Stimulated activated CD8-positive, alpha-beta memory T cell treated with anti-CD3 and anti-CD28 coated beads, Interleukin-4, amount 100 ng/mL, for 24 hours (primary cell): ENCODE measurements around the gene RNGTT.
"Not testable (repeated sequence)": the region's sequence is repeated elsewhere in the genome, so short reads cannot be mapped to it uniquely, and the experiment has no call there.

Experiments used
- DNase-seq: peaks from one replicate; pipeline ENCODE4 v3.0.0-alpha.2; 2020; ENCODE audit warnings: low read depth

RNGTT gene

GRCh38 chr6:88864359-88865054 lies 98.9 kb downstream of the RNGTT start:
- DNase-seq, result no peak

- no peak for DNase-seq
Measured at GRCh38 chr6:88860310-88860709, 103.1 kb downstream of the RNGTT start.

GRCh38 chr6:88858455-88858854 lies 105.0 kb downstream of the RNGTT start:
- DNase-seq, result no peak

- no peak for DNase-seq
Measured at GRCh38 chr6:88856566-88856965, 106.9 kb downstream of the RNGTT start.

- DNase-seq, result no peak
Measured at GRCh38 chr6:88855541-88856147, 107.8 kb downstream of the RNGTT start.

- no peak for DNase-seq
Measured at GRCh38 chr6:88852775-88853174, 110.6 kb downstream of the RNGTT start.

GRCh38 chr6:88852000-88852399 lies 111.4 kb downstream of the RNGTT start:
- no peak for DNase-seq

GRCh38 chr6:88848870-88849269 lies 114.5 kb downstream of the RNGTT start:
- DNase-seq, result no peak

- DNase-seq, result no peak
Measured at GRCh38 chr6:88843040-88843439, 120.4 kb downstream of the RNGTT start.

- DNase-seq, result no peak
Measured at GRCh38 chr6:88842320-88842719, 121.1 kb downstream of the RNGTT start.

GRCh38 chr6:88840796-88841539 lies 122.5 kb downstream of the RNGTT start:
- no peak for DNase-seq

- no peak for DNase-seq
Measured at GRCh38 chr6:88840289-88840688, 123.1 kb downstream of the RNGTT start.

- no peak for DNase-seq
Measured at GRCh38 chr6:88839280-88839679, 124.1 kb downstream of the RNGTT start.

- DNase-seq, result no peak
Measured at GRCh38 chr6:88835210-88835609, 128.2 kb downstream of the RNGTT start.

- not testable (repeated sequence) for DNase-seq
Measured at GRCh38 chr6:88833071-88833470, 130.3 kb downstream of the RNGTT start.

GRCh38 chr6:88827599-88827998 lies 135.8 kb downstream of the RNGTT start:
- not testable (repeated sequence) for DNase-seq

GRCh38 chr6:88825856-88826255 lies 137.6 kb downstream of the RNGTT start:
- DNase-seq, result no peak

GRCh38 chr6:88823998-88824397 lies 139.4 kb downstream of the RNGTT start:
- DNase-seq, result no peak

- DNase-seq, result no peak
Measured at GRCh38 chr6:88815491-88815890, 147.9 kb downstream of the RNGTT start.

- no peak for DNase-seq
Measured at GRCh38 chr6:88814909-88815308, 148.5 kb downstream of the RNGTT start.

- DNase-seq, result no peak
Measured at GRCh38 chr6:88813045-88813444, 150.4 kb downstream of the RNGTT start.

- no peak for DNase-seq
Measured at GRCh38 chr6:88810701-88811100, 152.7 kb downstream of the RNGTT start.

- DNase-seq, result no peak
Measured at GRCh38 chr6:88810089-88810488, 153.3 kb downstream of the RNGTT start.
